GM12878 (cell line): ENCODE data around the gene HSD11B1. TPM values are rescaled to one million over a fixed set of nuclear protein-coding genes. Genes with fewer than 3 reads are reported as not detected.

Source experiments
- ATAC-seq: fragments of 200-7000 bp; cut with Tn5 transposase; 3 replicates; pipeline ENCODE4 v1.9.1; 2020; ENCODE audit warnings: mild to moderate bottlenecking, moderate library complexity
- BruUV-seq: library from RNA; stranded (reverse); fragments of 400-500 nt; replicated peaks from 2 replicates; lab custom pipeline; 2021; lab: Mats Ljungman, UMichigan
- CTCF ChIA-PET: fragments of 300-600 bp; sonication (Branson Sonifier 250); formaldehyde crosslinking; extraction: SDS; loops from one replicate; lab custom pipeline; 2021; ENCODE audit warnings: inconsistent platforms; lab: Yijun Ruan, JAX
- POLR2A ChIA-PET: fragments of 350-600 bp; formaldehyde crosslinking; extraction: SDS; loops from one replicate; lab custom pipeline; 2021; ENCODE audit warnings: inconsistent platforms; lab: Charles Lee
- RAD21 ChIA-PET: fragments of 300-600 bp; sonication (Branson Sonifier 250); formaldehyde crosslinking; loops from one replicate; lab custom pipeline; 2023; ENCODE audit warnings: antibody characterized with exemption; ENCODE audit not compliant: unreplicated experiment; lab: Charles Lee
- SMC1A ChIA-PET: fragments of 300-600 bp; sonication (Branson Sonifier 250); formaldehyde crosslinking; loops from one replicate; lab custom pipeline; 2023; ENCODE audit not compliant: unreplicated experiment, uncharacterized antibody; lab: Charles Lee
- DNase-seq: peaks from one replicate; pipeline ENCODE4 v3.0.0-alpha.2; 2011; ENCODE audit warnings: low read depth, low spot score
- FAIRE-seq: peaks from 3 replicates; lab custom pipeline; 2011; peaks lifted over from hg19 to GRCh38; lab: Jason Lieb, UNC
- H2AFZ ChIP-seq: 2 replicates; pipeline ENCODE4 v1.6.0; 2011; ENCODE audit warnings: low read depth, low read length, control low read depth; ENCODE audit not compliant: control insufficient read depth
- H3K27ac ChIP-seq: 2 replicates; pipeline ENCODE4 v1.5.1; 2011; ENCODE audit warnings: control low read depth; ENCODE audit not compliant: control insufficient read depth, insufficient read depth
- H3K27me3 ChIP-seq, 2 experiments: replicated peaks in 1 of 2; 2 replicates each; pipeline versions ENCODE4 v1.6.0 to v1.6.1; 2011; ENCODE audit warnings: low read length in 1 of 2; ENCODE audit not compliant: control insufficient read depth in 2 of 2, insufficient read depth in 2 of 2
- H3K36me3 ChIP-seq, 2 experiments: 2 replicates each; pipeline ENCODE4 v1.5.1; 2011; ENCODE audit warnings: low read length in 1 of 2; ENCODE audit not compliant: control insufficient read depth in 2 of 2, insufficient read depth in 2 of 2
- H3K4me1 ChIP-seq: 2 replicates; pipeline ENCODE4 v1.6.1; 2011; ENCODE audit warnings: mild to moderate bottlenecking, low read length, moderate library complexity, mixed read lengths; ENCODE audit not compliant: control insufficient read depth, insufficient read depth
- H3K4me2 ChIP-seq: 2 replicates; pipeline ENCODE4 v1.6.0; 2011; ENCODE audit warnings: control low read depth; ENCODE audit not compliant: control insufficient read depth, insufficient read depth
- H3K4me3 ChIP-seq: fragments of 200-600 bp; sonication (generic); 2 replicates; pipeline ENCODE4 v1.5.1; 2016
- H3K79me2 ChIP-seq: 2 replicates; pipeline ENCODE4 v1.6.0; 2011; ENCODE audit warnings: low read length; ENCODE audit not compliant: control insufficient read depth, insufficient read depth
- H3K9ac ChIP-seq: 2 replicates; pipeline ENCODE4 v1.8.0; 2011; ENCODE audit warnings: low read length, control low read depth, mixed read lengths; ENCODE audit not compliant: control insufficient read depth, insufficient read depth
- H3K9me3 ChIP-seq: replicated peaks from 3 replicates; pipeline ENCODE4 v1.5.1; 2011; ENCODE audit warnings: mild to moderate bottlenecking, low read length; ENCODE audit not compliant: control insufficient read depth, insufficient read depth
- H4K20me1 ChIP-seq: 2 replicates; pipeline ENCODE4 v1.6.0; 2011; ENCODE audit not compliant: control insufficient read depth, insufficient read depth
- CHD2 ChIP-seq: IDR thresholded peaks from 2 replicates; pipeline ENCODE4 v1.6.1; 2011; ENCODE audit warnings: low read depth, low read length, improper control_type of control experiment, borderline replicate concordance
- CHD4 ChIP-seq: fragments of 200-600 bp; sonication (generic); IDR thresholded peaks from 2 replicates; pipeline ENCODE4 v1.6.1; 2016; ENCODE audit warnings: mild to moderate bottlenecking
- HCFC1 ChIP-seq: fragments of 150-350 bp; IDR thresholded peaks from 2 replicates; pipeline ENCODE4 v1.6.1; 2014; ENCODE audit warnings: low read length
- IRF3 ChIP-seq: fragments of 450-650 bp; IDR thresholded peaks from 2 replicates; pipeline ENCODE4 v1.6.1; 2014; ENCODE audit warnings: mild to moderate bottlenecking
- MAX ChIP-seq: IDR thresholded peaks from 2 replicates; pipeline ENCODE4 v1.6.1; 2012; ENCODE audit warnings: low read depth, low read length, improper control_type of control experiment
- PBX3 ChIP-seq: IDR thresholded peaks from 2 replicates; pipeline ENCODE4 v1.6.1; 2011; ENCODE audit warnings: mild to moderate bottlenecking, low read depth, low read length, moderate library complexity; ENCODE audit not compliant: insufficient replicate concordance
- SIX5 ChIP-seq: IDR thresholded peaks from 2 replicates; pipeline ENCODE4 v1.6.1; 2011; ENCODE audit warnings: mild to moderate bottlenecking, low read depth, low read length, moderate library complexity; ENCODE audit not compliant: severe bottlenecking
- SMAD5 ChIP-seq: IDR thresholded peaks from 2 replicates; pipeline ENCODE4 v1.6.1; 2016; ENCODE audit warnings: antibody characterized with exemption, low read depth
- SUZ12 ChIP-seq: fragments of 200-600 bp; sonication (generic); IDR thresholded peaks from one replicate; pipeline ENCODE4 v1.6.1; 2018; ENCODE audit warnings: antibody characterized with exemption, mild to moderate bottlenecking; ENCODE audit not compliant: unreplicated experiment
- ZBTB11 ChIP-seq: fragments of 450-650 bp; formaldehyde crosslinking; IDR thresholded peaks from 2 replicates; pipeline ENCODE4 v1.5.0; 2022; ENCODE audit warnings: mild to moderate bottlenecking, missing genetic modification characterization
- ZZZ3 ChIP-seq: IDR thresholded peaks from 2 replicates; pipeline ENCODE4 v1.6.1; 2011; ENCODE audit warnings: low read depth; ENCODE audit not compliant: control insufficient read depth, insufficient read length
- WGBS: methylation state at CpG from one replicate; pipeline ENCODE4 v1.1.6; 2016; ENCODE audit warnings: low lambda C conversion rate; ENCODE audit not compliant: insufficient replicate concordance, insufficient coverage; ENCODE audit errors: missing lambda C conversion rate; 5-methylcytosine and 5-hydroxymethylcytosine counted together
- in situ Hi-C: fragments of 300-500 bp; cut with MboI; formaldehyde crosslinking; loops from 9 replicates; pipeline ENCODE4 v1.14.3; 2018; ENCODE audit warnings: mixed read lengths
- intact Hi-C: fragments of 100-400 bp; cut with micrococcal nuclease; formaldehyde crosslinking; loops from one replicate; pipeline ENCODE4 v1.14.2; 2022; ENCODE audit not compliant: unreplicated experiment
- polyA plus RNA-seq, 11 experiments: library from polyadenylated mRNA; depleted of rRNA in 4 of 11; unstranded in 6 of 11; stranded (reverse) in 5 of 11; fragments of >200 nt; fragmentation: Nextera tagmentation in 4 of 11; fragmentation: Illumina TruSeq in 1 of 11; extraction: Ambion mirVana in 4 of 11; extraction: Trizol in 1 of 11; gene quantifications; 1 replicate in 1 of 11; 2 replicates in 10 of 11; pipeline versions ENCODE4 v1.2.1 to v1.2.3, GENCODE V29; 2011 to 2016; ENCODE audit warnings: inconsistent platforms in 2 of 11, missing spikeins in 2 of 11, low read depth in 1 of 11
- total RNA-seq, 4 experiments: library from RNA; depleted of rRNA in 3 of 4; stranded (reverse); fragments of >200 nt in 3 of 4; fragmentation: Illumina TruSeq in 1 of 4; extraction: Trizol in 1 of 4; gene quantifications; 2 replicates each; pipeline versions ENCODE4 v1.2.1 to v1.2.3, GENCODE V29; 2013 to 2021

HSD11B1 gene
- total and polyA plus RNA-seq, 10 of the 15 experiments (the other 5 are each of a cell fraction or from before 2014, with no cell fraction given): 0.04 to 0.27 (median 0.15) TPM; not detected in 7

GRCh38 chr1:209691237-209691636 lies 13.4 kb upstream of the HSD11B1 start:
- intact Hi-C loops (no loop called here), in situ Hi-C loops (no loop called here)
- SMC1A ChIA-PET: interaction anchor here (1.0 to 14.7 kb wide), 17 partner anchors 9 to 123 kb away, joined by 3 to 128 read pairs (median 7); partner anchors contain the start of genes G0S2 and LAMB3
- H3K79me2 ChIP-seq: no peaks in the 10 kb centered on the region
- H3K27ac ChIP-seq: no peak overlapping the region
- FAIRE-seq (no peak), ATAC-seq (no peak), DNase-seq (no peak)
- no peaks in the 10 kb centered on the region for H3K27me3 ChIP-seq
- TF ChIP-seq MAX (no peak), IRF3 (no peak), PBX3 (no peak), CHD2 (no peak), SIX5 (no peak), CHD4 (no peak), SUZ12 (no peak), ZBTB11 (CRISPR knock-in tag) (no peak), SMAD5 (no peak), HCFC1 (no peak), ZZZ3 (no peak)
- H2AFZ ChIP-seq: no peak overlapping the region
- no peaks in the 10 kb centered on the region for H3K9me3 ChIP-seq
- 42% methylated on average over 3 of the region's 3 CpGs for WGBS
- POLR2A ChIA-PET: interaction anchor here (1.0 to 1.4 kb wide), 2 partner anchors 16 to 42 kb away, joined by 3 to 4 read pairs; partner anchors contain the start of gene G0S2
- CTCF ChIA-PET: interaction anchor here (0.9 to 15.2 kb wide), 17 partner anchors 9 to 117 kb away, joined by 3 to 307 read pairs (median 4); partner anchors contain the start of genes CAMK1G, G0S2, HSD11B1 and LAMB3
- no TSS peak for BruUV-seq
- no peak overlapping the region for H3K9ac ChIP-seq
- no peaks in the 10 kb centered on the region for H3K4me1 ChIP-seq
- H4K20me1 ChIP-seq: no peaks in the 10 kb centered on the region
- RAD21 ChIA-PET: interaction anchor here (1.0 to 4.4 kb wide), 8 partner anchors 17 to 122 kb away, joined by 3 to 38 read pairs (median 5); partner anchors contain the start of genes G0S2 and LAMB3
- H3K4me2 ChIP-seq: no peak overlapping the region
- H3K36me3 ChIP-seq: no peaks in the 10 kb centered on the region
- no peak overlapping the region for H3K4me3 ChIP-seq
